NT2/D1 (cell line): Measurements from ENCODE around the gene XYLT1.

ENCODE experiments used
- SUZ12 ChIP-seq: IDR thresholded peaks from 2 replicates; pipeline ENCODE4 v1.6.1; 2011; ENCODE audit not compliant: insufficient read length, insufficient read depth; ENCODE audit errors: extremely low read depth
- YY1 ChIP-seq: IDR thresholded peaks from 2 replicates; pipeline ENCODE4 v1.6.1; 2011; ENCODE audit not compliant: insufficient read length, insufficient read depth
- ZNF274 ChIP-seq: IDR thresholded peaks from 2 replicates; pipeline ENCODE4 v1.6.1; 2011; ENCODE audit warnings: mild to moderate bottlenecking, low read depth, low read length

DNA sequence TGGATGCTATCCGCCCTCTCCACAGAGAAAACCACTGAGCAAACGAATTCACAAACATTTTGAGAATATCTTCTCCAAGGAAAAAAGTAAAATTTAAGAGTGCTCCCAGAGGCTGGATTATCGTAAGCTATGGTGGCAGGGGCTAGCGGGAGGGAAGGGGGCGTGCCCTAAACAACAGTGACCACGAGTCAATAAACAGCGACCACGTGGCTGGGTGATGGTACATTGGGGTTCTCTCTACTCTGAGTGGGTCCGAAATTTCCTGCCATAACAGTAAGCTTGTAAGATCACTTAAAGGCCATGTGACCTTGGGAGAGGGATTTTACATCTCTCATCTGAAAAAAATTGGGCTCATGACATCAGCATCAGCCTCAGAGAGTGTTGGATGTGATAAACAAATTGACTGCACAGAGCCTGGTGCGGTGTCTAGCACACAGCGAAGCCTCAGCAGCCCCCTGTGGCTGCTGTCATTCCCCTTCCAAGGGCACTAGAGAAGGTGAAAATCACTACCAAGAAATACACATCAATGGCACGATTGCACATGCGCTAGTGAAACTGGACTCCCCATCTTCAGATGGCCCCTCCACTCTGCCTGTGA lies 213.2 kb downstream of the XYLT1 start:
- TF ChIP-seq ZNF274 (no peak), YY1 (no peak), SUZ12 (no peak)
